SK-N-SH treated with all-trans-retinoic acid at 6 μM for 48 hours (cell line): ENCODE data around the gene MAEL.

Experiments used
- ATAC-seq: fragments of 200-7000 bp; cut with Tn5 transposase; 3 replicates; pipeline ENCODE4 v1.9.1; 2020; ENCODE audit warnings: mild to moderate bottlenecking, moderate library complexity
- ARNTL ChIP-seq: fragments of 450-650 bp; formaldehyde crosslinking; IDR thresholded peaks from 2 replicates; pipeline ENCODE4 v1.5.0; 2020; ENCODE audit warnings: low read depth, mild to moderate bottlenecking, moderate library complexity, borderline replicate concordance
- BACH2 ChIP-seq: fragments of 250-450 bp; sonication (Bioruptor Pico); IDR thresholded peaks from 2 replicates; pipeline ENCODE4 v1.9.0; 2021; ENCODE audit warnings: mild to moderate bottlenecking, borderline replicate concordance
- CSDC2 ChIP-seq: fragments of 250-450 bp; sonication (Bioruptor Pico); IDR thresholded peaks from 2 replicates; pipeline ENCODE4 v1.5.0; 2020; ENCODE audit warnings: mild to moderate bottlenecking, moderate library complexity
- ESRRG ChIP-seq: fragments of 250-450 bp; sonication (Bioruptor Pico); IDR thresholded peaks from 2 replicates; pipeline ENCODE4 v1.6.1; 2021; ENCODE audit warnings: mild to moderate bottlenecking
- ISL1 ChIP-seq: fragments of 250-450 bp; sonication (Bioruptor Pico); IDR thresholded peaks from 2 replicates; pipeline ENCODE4 v2.1.2; 2022; ENCODE audit warnings: mild to moderate bottlenecking, moderate library complexity
- OSR1 ChIP-seq: fragments of 250-450 bp; sonication (Bioruptor Pico); IDR thresholded peaks from 2 replicates; pipeline ENCODE4 v1.8.0; 2022; ENCODE audit warnings: moderate library complexity, mild to moderate bottlenecking, inconsistent platforms
- PATZ1 ChIP-seq: fragments of 250-450 bp; sonication (Bioruptor Pico); IDR thresholded peaks from 2 replicates; pipeline ENCODE4 v1.8.0; 2020; ENCODE audit warnings: mild to moderate bottlenecking, moderate library complexity, borderline replicate concordance
- POU6F1 ChIP-seq: fragments of 250-450 bp; sonication (Bioruptor Pico); IDR thresholded peaks from 2 replicates; pipeline ENCODE4 v1.8.0; 2021; ENCODE audit warnings: low read depth, mild to moderate bottlenecking, moderate library complexity, borderline replicate concordance
- PPARA ChIP-seq: fragments of 250-450 bp; sonication (Bioruptor Pico); IDR thresholded peaks from 2 replicates; pipeline ENCODE4 v1.5.0; 2020; ENCODE audit warnings: mild to moderate bottlenecking, borderline replicate concordance
- RARB ChIP-seq: fragments of 250-450 bp; sonication (Bioruptor Pico); IDR thresholded peaks from 2 replicates; pipeline ENCODE4 v1.8.0; 2021; ENCODE audit warnings: mild to moderate bottlenecking, moderate library complexity
- SNAI2 ChIP-seq: fragments of 250-450 bp; sonication (Bioruptor Pico); IDR thresholded peaks from 2 replicates; pipeline ENCODE4 v1.5.0; 2020; ENCODE audit warnings: mild to moderate bottlenecking, moderate library complexity
- TCF4 ChIP-seq: fragments of 250-450 bp; sonication (Bioruptor Pico); IDR thresholded peaks from 2 replicates; pipeline ENCODE4 v1.8.0; 2021; ENCODE audit warnings: mild to moderate bottlenecking, moderate library complexity, borderline replicate concordance
- TOX ChIP-seq: fragments of 250-450 bp; sonication (Bioruptor Pico); IDR thresholded peaks from 2 replicates; pipeline ENCODE4 v1.8.0; 2021; ENCODE audit warnings: mild to moderate bottlenecking, moderate library complexity, borderline replicate concordance
- TSHZ2 ChIP-seq: fragments of 250-450 bp; sonication (Bioruptor Pico); IDR thresholded peaks from 2 replicates; pipeline ENCODE4 v1.5.0; 2020; ENCODE audit warnings: mild to moderate bottlenecking, moderate library complexity
- ZC3H10 ChIP-seq: fragments of 250-450 bp; sonication (Bioruptor Pico); IDR thresholded peaks from 2 replicates; pipeline ENCODE4 v1.5.1; 2021; ENCODE audit warnings: mild to moderate bottlenecking, moderate library complexity
- ZFP3 ChIP-seq: fragments of 250-450 bp; sonication (Bioruptor Pico); IDR thresholded peaks from 2 replicates; pipeline ENCODE4 v1.5.0; 2020; ENCODE audit warnings: mild to moderate bottlenecking, moderate library complexity
- ZFP30 ChIP-seq: fragments of 450-650 bp; formaldehyde crosslinking; IDR thresholded peaks from 2 replicates; pipeline ENCODE4 v1.5.0; 2022; ENCODE audit warnings: mild to moderate bottlenecking, moderate library complexity
- ZNF565 ChIP-seq: fragments of 450-650 bp; formaldehyde crosslinking; conservative IDR thresholded peaks from 2 replicates; pipeline ENCODE4 v1.5.0; 2020; ENCODE audit warnings: low read depth, mild to moderate bottlenecking, moderate library complexity
- ZNF70 ChIP-seq: fragments of 450-650 bp; formaldehyde crosslinking; IDR thresholded peaks from 2 replicates; pipeline ENCODE4 v1.5.0; 2020; ENCODE audit warnings: mild to moderate bottlenecking, moderate library complexity
- TF ChIP-seq, protein P1 (sequence below): fragments of 250-450 bp; sonication (Bioruptor Pico); IDR thresholded peaks from 2 replicates; pipeline ENCODE4 v1.5.1; 2020; ENCODE audit warnings: low read depth, mild to moderate bottlenecking, moderate library complexity
- TF ChIP-seq, protein P2 (sequence below): fragments of 250-450 bp; sonication (Bioruptor Pico); IDR thresholded peaks from 2 replicates; pipeline ENCODE4 v1.5.1; 2021; ENCODE audit warnings: mild to moderate bottlenecking, moderate library complexity

Gene MAEL

DNA sequence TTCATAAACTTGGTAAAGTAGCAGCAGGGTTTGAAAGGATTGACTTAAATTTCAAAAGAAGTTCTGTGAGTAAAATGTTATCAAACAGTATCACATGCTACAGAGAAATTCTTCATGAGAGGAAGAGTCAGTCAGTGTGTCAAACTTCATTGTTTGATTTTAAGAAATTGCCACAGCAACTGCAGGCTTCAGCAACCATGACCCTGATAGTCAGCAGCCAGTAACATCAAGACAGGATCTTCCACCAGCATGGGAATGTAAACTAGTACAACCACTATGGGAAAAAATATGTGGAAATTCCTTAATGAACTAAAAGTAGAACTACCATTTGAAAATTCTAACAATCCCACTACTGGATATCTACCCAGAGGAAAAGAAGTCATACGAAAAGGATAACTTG is 11.5 kb downstream of the MAEL start (continued):
- TF ChIP-seq, protein P1, sequence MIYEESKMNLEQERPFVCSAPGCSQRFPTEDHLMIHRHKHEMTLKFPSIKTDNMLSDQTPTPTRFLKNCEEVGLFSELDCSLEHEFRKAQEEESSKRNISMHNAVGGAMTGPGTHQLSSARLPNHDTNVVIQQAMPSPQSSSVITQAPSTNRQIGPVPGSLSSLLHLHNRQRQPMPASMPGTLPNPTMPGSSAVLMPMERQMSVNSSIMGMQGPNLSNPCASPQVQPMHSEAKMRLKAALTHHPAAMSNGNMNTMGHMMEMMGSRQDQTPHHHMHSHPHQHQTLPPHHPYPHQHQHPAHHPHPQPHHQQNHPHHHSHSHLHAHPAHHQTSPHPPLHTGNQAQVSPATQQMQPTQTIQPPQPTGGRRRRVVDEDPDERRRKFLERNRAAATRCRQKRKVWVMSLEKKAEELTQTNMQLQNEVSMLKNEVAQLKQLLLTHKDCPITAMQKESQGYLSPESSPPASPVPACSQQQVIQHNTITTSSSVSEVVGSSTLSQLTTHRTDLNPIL (CRISPR knock-in tag), result no peak
- TF ChIP-seq, all 23 proteins: peak for 0

DNA sequence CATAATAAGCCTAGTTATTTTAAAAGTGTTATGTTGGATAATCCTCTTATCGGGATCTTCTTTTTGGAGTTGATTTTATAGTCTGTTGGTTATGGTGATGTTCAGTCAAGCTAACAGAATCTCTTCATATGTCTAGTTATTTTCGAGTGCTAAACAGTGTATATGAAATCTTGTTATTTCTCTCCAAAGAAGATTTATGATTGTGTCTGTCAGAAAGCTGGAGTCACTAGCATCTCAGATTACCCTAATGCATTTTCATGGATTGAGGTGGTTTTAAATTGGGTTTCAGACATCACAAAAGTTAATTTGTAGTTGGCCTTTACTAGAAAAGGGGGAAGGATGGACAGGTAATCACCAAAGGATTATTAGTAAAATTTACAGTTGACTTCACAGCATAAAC is 13.3 kb downstream of the MAEL start:
- ATAC-seq, result no peak

DNA sequence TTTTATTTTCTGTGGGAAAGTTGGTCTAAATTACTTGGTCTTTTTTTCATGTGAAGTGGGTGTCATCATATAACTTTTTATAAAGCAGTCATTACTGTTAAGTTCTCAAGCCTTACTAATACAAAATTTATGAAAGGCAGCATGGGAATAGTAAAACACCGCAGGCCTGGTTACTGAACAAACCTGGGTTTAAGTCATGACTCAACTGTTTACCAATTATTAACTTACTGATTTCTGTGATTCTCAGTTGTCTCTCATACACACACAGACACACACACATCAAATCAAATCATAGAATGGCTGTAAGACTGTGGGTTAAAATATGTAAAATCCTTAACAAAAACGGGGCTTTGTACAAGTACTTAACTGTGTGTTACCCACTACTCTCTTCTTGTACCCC is 14.6 kb downstream of the MAEL start:
- no peak for ATAC-seq
- TF ChIP-seq ZNF70 (CRISPR knock-in tag) (no peak), PATZ1 (CRISPR knock-in tag) (no peak), ZFP30 (CRISPR knock-in tag) (no peak), ARNTL (CRISPR knock-in tag) (no peak), OSR1 (no peak), ZFP3 (CRISPR knock-in tag) (no peak), ZNF565 (CRISPR knock-in tag) (no peak)

More for the DNA sequence above, 13.3 kb downstream of the MAEL start:
- TF ChIP-seq ESRRG, result no peak
- TF ChIP-seq POU6F1 (CRISPR knock-in tag), result no peak

- no peak for ATAC-seq
- TF ChIP-seq SNAI2 (CRISPR knock-in tag) (no peak), ZNF70 (CRISPR knock-in tag) (no peak), PATZ1 (CRISPR knock-in tag) (no peak), POU6F1 (CRISPR knock-in tag) (no peak), OSR1 (no peak), ISL1 (CRISPR knock-in tag) (no peak), TCF4 (CRISPR knock-in tag) (no peak), TSHZ2 (no peak), CSDC2 (CRISPR knock-in tag) (no peak), PPARA (CRISPR knock-in tag) (no peak), ZNF565 (CRISPR knock-in tag) (no peak), RARB (no peak), ZFP30 (CRISPR knock-in tag) (no peak), BACH2 (CRISPR knock-in tag) (no peak), ZC3H10 (CRISPR knock-in tag) (no peak), ESRRG (no peak), ARNTL (CRISPR knock-in tag) (no peak), TOX (CRISPR knock-in tag) (no peak)
- TF ChIP-seq, protein P2, sequence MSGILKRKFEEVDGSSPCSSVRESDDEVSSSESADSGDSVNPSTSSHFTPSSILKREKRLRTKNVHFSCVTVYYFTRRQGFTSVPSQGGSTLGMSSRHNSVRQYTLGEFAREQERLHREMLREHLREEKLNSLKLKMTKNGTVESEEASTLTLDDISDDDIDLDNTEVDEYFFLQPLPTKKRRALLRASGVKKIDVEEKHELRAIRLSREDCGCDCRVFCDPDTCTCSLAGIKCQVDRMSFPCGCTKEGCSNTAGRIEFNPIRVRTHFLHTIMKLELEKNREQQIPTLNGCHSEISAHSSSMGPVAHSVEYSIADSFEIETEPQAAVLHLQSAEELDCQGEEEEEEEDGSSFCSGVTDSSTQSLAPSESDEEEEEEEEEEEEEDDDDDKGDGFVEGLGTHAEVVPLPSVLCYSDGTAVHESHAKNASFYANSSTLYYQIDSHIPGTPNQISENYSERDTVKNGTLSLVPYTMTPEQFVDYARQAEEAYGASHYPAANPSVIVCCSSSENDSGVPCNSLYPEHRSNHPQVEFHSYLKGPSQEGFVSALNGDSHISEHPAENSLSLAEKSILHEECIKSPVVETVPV (CRISPR knock-in tag), result no peak
Observed at GRCh38 chr1:167011560-167012191, 22.6 kb downstream of the MAEL start.
